Caki2 (cell line): Measurements from ENCODE around the gene SPNS3. TPM values are rescaled to one million over a fixed set of nuclear protein-coding genes. Genes with fewer than 3 reads are reported as not detected.

Source experiments
- DNase-seq: peaks from one replicate; pipeline ENCODE4 v3.0.0-alpha.2; 2015; ENCODE audit warnings: low read depth
- in situ Hi-C: cut with HindIII; loops from 2 replicates; pipeline ENCODE4 v1.10.0; 2016; ENCODE audit warnings: low sequenced_read_pairs, low pct_unique_long_range_greater_than_20kb, mixed read lengths
- total RNA-seq: library from RNA; depleted of rRNA; stranded (reverse); fragments of >200 nt; shearing (Covaris generic); gene quantifications from 2 replicates; pipeline ENCODE4 v1.2.3, GENCODE V29; 2014; ENCODE audit warnings: low replicate concordance

Gene SPNS3
- total RNA-seq, 1 experiment from 2014 or later, result not detected

DNA sequence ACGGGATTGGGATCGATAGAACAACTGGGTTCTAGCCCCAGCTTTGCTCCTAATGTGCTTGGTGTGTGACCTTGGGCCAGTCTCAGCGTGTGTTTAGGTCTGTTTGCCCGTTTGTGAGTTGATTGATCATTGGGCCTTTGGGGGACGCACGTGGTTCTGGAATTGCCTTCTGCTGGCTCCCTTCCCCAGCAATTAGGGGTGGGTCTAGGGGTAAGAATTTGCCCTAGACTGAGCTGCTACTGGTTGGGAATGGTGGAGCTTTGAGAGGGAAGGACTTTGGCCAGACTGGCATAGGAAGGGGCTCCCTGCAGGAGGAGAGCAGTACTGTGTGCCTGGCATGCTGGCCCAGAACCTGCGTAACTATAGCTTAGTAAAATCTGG is 66.4 kb downstream of the SPNS3 start:
- no peak for DNase-seq
- in situ Hi-C loops, result no loop called here

DNA sequence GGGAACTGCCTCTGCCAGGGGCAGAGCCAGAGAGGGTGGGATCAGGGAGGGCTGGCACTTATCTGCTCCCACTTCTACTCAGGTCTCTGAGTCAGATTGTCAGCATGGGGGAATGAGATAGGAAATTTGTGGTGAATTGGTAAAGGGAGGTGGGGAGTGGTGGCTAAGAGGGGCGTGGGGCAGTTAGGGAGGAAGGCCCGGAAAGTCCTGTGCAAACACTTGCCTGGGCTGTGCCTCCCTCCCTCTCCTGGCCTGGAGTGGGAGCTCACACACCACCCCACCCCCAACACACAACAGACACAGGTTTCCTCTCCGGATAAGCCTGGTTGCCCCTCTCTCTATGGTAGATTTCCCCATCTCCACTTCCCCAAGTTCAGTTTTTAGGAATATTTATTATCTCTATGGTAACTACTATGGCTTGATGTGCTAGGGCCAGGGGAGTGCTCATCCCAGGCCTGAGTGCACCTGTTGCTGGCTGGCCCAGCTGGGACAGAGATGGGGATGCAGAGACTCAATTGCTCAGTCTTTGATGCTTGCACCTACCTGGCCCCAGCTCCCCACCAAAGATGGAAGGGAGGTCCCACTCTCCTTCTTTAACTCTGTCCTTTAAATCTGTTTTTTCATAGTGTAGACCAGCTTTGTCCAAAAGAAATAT is 67.7 kb downstream of the SPNS3 start:
- in situ Hi-C loops, result no loop called here
- DNase-seq, result no peak

DNA sequence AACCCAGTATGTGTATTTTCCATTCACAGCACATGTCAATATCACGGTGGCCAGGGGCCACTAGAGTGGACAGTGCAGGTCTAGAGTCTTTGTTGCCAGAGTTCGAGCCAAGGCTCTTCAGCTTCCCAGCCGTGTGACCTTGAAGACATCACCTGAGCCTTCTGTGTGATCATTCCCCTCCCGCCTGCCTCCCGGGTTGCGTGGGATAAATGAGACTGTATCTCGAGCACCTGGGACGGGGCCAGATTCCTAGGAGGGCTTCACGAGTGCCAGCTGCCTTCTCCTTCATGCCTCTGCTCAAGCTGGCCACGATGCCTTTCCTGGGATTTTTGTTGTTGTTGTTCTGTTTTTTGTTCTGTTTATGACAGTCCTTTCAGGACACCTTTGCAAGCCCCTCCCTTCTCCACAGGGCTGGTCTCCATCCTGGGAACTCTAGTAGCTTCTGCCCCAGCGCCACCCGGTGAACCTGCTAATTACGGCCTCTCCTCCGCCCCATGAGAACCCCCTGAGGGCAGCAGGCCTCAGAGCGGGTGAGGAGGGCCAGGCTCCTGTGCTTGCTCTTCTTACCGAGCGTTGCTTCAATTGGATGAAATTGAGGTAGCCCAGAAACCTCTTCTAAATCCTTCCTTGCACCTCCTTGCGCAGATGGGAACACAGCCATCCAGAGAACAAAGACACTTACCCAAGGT is 68.9 kb downstream of the SPNS3 start:
- in situ Hi-C loops, result no loop called here
- DNase-seq, result no peak

DNA sequence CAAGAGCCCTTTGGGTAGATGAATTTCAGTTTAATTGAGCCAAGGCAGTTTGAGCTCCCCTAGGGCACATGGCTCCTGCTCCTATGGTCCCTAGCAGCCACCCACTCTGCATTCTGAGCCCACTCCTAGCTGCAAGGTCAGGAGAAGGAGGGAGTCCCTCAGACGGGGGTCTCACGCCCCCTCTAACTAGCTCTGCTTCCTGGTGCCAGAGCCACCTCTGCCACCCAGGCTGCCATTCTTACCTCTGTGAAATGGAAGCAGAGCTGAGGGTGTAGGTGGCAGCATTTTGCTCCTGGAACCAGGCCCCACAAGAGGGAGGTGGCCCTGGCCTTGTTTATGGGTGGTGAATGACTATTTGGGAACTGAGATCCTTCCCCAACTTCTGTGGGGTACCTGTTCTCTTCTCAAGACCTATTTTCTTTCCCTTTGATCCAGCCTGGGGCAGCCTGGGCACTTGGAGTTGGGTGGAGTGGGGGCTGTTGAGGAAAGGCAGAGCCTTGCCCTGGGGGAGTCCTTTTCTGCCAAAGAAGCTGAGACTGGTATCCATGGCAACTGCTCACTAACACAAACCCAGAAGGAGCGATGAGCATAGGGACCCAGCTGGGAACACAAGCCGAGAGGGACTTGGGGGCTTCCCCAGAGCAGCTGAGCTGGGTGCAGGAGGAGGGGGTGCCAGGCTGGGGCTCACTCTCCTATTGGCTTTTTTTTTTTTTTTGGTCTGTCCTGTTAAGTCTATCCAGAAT is 69.7 kb downstream of the SPNS3 start:
- no peak for DNase-seq
- in situ Hi-C loops, result no loop called here

DNA sequence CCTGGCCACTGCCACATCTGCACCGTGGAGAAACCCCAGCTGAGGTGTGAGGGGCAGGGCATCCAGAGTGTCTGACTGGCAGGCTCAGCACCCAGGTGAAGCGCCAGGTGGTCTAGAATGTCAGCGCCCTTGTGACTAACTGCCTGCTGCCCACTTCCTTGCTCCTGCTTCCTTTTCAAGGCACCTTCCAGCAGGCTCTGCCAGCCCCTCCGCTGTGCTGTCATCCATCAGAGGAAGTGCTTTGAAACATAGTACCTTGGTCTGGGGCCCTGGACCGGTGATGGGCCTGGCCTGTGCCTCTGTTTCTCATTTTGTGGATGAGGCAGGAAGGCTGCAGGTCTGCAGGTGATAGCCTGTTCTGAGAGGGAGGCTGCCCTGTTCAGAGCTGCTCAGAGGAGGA is 70.4 kb downstream of the SPNS3 start:
- in situ Hi-C loops, result no loop called here
- no peak for DNase-seq

DNA sequence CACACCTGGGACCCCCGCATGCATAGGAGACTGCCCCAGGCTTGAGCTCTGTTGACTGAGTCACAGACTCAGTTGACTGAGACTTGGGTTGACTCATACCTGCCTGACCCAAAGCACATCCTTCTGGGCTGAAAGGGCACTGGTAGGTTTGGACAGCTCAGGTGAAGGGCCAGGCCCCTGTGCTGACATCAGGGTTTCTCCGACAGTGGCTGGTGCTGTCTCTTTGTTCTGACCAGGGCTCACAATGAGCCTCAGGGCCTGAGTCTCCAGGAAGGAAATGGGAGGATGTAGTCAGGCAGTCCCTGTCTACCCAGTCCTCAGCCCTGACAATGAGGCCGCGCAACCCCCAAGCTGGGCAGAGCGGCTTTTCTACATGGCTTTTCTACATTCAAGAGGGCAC is 71.4 kb downstream of the SPNS3 start:
- no peak for DNase-seq
- in situ Hi-C loops, result no loop called here

DNA sequence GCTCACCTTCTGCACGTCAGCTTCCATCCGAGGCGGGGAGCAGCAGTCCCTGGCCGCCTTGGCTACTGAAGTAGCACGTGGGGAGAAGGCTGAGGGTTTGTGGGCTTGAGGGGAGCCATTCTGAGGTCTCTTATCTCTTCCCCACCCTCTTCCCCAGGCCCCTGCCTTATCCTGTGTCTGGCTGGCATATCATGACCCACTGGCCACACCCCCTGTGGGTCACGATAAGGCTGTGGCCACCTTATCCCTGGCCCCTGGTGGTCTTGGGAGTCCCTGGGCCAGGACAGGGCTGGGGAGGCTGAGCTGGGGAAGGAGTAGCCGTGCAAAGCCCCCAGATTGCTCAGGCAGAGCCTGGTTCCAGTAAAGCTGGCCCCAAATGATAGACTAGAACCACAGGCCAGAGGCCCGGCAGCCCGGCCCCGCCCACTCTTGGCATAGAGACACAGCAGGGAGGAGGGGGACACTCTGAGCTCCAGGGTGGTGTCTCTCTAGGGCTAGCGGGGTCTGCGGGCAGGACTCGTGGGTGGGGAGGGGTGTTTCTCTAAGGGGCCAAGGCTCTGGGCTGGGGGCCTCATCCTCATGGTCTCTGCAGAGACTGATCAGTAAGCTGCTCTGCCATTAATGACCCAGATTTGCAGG is 72.6 kb downstream of the SPNS3 start:
- in situ Hi-C loops, result no loop called here
- DNase-seq, result no peak

DNA sequence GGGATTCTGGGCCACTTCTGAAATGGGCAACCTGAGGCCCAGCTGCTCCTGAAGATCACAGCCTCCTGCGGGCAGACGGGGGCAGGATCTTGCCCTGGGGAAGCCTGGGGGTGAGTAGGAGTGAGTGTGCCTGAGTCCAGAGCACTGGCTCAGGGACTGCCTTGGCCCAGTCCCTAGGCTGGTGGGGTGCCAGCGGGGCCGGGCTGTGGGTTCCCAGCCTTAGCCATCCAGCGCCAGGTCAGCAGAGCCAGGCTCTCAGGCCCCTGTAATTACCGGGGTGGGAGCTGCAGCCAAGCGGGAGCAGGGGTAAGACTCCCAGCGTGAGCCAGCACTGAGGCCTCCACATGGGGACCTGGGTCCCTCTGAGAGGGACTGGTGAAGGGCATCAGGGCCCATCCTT is 73.2 kb downstream of the SPNS3 start:
- DNase-seq, result no peak
- in situ Hi-C loops, result no loop called here

DNA sequence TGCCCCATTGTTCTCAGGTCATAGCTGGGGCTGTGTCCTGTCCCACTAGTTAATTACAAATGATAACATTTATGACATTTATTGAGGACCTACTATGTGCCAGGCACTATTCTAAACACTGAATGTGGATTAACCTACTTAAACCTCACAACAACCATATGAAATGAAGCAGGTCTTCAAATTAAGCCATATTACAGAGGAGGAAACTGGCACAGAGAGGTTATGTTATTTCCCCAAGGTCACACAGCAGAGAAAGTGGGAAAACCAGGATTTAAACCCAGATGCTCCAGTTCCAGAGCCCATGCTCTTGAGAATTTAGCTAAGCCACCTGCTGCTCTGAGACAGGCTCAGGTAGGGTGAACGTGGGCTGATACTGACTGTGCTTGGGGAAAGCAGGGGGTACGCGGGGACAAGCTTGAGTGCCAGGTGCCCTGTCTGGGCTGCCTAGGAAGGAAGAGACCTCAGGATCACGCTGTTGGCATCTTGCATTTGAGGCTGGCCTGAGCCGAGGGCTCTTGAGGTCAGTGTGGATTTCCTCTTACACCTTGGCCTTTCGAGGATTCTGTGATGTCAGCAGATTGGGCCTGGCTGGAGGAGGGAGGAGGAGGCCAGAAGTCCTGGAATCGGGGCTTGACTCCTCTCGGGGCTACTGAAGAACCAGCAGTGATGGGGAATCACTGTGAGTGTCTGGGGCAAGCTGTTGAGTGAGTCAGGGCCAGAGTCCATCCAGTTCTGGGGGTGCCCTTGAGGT is 73.8 kb downstream of the SPNS3 start:
- DNase-seq, result no peak
- in situ Hi-C loops, result no loop called here

DNA sequence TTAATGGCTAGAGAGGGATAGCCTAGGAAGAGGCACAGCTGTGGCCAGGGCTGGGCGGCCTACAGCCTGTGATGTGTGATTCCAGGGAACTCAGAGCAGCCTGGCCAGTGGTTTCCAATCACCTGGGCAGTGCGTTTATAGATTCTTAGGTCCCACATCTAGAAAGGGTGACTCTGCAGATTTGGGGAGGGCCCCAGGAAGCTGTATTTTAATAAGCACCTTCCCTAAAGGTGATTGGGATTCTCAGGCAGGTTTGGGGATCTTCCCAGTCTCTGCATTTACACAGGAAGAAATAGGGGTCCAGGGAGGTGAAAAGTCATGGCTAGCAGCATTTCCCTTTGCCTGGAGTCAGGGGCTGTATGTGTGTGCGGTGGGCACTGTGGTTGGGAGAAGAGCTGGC is 74.5 kb downstream of the SPNS3 start:
- in situ Hi-C loops, result no loop called here

DNA sequence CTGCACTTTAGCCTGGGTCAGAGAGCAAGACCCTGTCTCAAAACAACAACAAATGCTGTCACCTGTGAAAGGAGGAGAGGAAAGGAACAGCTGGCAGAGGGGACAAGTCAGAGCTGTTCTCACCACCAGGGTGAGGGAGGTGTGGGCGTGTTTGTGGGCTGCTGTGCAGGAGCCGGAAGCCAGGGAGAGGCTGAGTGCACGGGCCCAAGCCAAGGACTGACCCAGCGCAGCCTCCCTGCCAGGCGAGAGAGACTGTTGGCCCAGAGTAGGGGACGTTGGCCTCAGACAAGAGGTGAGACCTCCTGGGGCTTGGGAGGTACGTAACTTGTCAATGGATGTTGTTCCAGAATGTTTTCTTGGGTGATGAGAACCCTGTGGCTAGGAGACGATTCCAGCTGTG is 75.7 kb downstream of the SPNS3 start:
- in situ Hi-C loops, result no loop called here
- DNase-seq, result no peak

More for the DNA sequence above, 74.5 kb downstream of the SPNS3 start:
- no peak for DNase-seq

DNA sequence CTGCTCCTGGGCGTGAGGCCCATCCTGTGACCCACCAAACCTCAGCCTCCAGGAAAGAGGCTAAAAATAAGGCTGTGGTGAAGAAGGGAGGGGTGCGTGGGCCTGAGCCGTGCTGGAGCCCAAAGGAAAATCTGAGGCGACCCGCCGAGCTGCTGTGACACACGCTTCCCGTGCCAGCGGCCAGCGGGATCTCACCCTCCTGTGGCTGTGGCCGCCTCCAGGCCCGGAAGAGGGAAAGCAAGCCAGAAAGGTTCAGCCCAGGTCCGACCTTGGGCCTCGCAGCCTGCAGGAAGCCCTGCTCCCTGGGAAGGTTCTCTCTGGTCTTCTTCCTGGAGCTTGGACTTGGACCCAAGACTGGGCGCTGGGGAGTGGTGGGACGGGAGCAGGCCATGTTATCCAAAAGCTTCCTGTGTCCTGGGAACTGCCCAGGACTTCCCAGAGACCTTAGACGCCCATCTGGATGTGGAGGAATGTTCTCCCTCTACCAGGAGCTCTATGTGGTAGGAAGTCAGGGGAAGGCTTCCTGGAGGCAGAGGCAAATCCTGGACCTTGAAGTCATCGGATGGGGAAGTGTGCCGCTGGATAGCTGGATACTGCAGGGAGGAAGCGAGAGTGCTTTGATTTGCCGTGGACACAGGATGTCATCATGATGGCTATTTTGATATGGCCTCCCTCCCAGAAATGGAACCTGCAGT is 76.3 kb downstream of the SPNS3 start:
- in situ Hi-C loops, result no loop called here
- no peak for DNase-seq

DNA sequence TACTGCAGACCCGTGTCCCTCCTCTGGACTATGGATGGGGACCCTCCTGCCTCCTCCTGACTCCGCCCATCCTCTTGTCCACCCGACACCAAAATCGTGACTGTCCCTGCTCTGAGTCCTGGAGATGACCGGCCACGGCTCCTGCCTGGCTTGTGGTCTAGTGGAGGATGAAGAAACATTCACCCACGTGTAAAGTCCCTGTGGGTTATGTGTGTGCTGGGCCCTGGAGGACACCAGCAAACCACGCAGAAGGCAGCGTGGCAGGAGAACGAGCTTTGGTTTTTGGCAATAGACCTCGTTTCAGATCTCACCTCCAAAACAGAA is 76.8 kb downstream of the SPNS3 start:
- no peak for DNase-seq
- in situ Hi-C loops, result no loop called here

DNA sequence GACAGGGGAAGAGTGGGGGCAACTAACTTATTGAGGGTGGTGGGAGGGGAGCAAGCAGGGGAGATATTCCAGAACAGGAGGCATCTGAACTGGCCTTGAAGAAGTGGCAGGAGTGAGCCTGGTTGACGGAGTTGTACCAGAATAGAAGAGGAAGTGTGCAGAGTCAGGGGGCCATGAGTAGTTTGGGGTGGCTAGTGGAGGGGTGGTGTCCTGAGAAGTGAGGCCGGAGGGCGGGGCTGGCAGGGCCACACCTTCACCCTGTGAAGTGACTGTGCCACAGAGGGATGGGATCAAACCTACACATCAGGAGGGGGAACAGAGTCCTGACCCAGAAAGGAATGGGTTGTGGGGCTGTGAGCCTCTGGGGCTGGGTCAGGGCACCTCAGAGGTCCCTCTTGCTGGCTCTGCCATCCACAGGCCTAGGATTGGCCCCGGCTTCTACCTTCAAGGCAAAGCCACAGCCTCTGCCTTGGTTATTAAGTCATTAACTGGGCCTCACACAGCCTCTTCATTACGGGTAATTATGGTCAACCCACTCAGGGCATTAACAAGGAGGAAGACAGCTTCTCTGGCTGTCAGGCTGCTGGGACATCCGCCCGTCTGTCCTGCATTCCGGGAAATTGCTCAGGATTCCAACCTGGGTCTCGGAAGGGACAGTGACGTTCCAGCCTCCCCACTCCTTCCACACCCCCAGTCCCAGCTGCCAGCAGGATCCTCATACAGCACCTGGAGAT is 77.6 kb downstream of the SPNS3 start:
- no peak for DNase-seq
- in situ Hi-C loops, result no loop called here

DNA sequence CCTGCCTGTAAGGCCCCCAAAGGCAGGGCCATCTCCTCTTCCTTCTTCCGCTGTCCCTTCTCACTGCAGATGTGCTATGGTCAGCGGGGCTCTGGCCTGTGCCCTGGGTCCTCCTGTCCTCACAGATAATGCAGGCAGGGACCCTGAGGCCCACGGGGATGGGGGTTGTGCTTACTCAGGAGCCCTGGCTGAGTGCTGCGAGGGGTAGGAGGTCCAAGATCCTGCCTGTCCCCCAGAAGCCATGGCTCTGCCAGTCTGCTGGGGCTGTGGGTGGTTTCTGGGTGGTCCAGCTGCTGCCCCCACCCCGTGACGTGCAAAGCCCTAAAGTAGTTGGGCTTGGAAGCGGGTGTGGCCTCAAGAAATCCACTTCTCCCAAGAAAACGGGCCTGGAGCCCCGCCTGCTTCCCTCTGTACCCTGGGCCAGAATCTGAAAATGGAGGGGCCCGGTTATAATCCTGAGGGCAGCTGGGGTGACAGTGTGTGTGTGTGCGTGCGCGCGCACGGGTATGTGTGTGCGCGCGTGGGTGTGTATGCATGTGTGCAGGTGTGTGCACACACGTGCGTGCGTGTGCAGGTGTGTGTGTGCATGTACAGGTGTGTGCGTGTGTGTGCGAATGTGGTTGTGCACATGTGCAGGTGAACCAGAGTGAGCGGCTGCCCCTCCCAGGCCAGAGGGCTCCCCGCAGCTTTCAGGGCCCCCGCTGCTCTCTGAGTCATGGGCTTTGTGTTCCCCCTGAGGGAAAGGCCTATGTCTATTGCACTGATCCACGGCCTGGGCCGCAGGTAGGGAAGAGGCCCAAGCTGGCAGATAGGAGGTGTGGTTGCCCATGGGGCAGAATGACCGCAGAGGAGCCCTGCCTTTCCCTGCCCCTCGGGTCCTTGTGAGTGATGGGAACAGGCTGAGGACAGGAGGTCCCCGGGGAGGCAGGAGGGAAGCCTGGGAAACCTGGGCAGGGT is 78.7 kb downstream of the SPNS3 start:
- in situ Hi-C loops, result no loop called here
- no peak for DNase-seq
